OCI-M2 (cell line): ENCODE results near the gene SEMA5A.

Experiments used
- DNase-seq: peaks from one replicate; lab custom pipeline; 2025; ENCODE audit not compliant: unreplicated experiment; lab: John Stamatoyannopoulos, UW

Gene SEMA5A

DNA sequence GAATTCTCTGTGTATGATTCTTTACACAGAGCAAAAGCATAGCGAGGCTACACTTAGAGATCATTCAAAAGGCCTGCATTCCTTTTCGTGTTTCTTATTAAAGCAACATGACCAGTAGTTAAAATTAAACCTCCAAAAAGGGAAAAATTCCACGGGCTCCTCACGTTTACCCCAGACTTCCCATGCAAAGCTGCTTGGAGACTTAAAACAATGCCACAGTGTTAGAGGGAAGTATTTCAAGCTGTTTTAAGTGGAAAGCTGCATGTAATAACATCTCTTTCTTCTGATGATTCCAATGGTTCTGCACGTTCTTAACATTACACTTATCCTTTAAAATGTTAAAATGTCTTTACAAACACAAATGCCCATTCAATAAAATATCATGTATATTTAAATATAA is 405.2 kb downstream of the SEMA5A start:
- DNase-seq, result no peak

DNA sequence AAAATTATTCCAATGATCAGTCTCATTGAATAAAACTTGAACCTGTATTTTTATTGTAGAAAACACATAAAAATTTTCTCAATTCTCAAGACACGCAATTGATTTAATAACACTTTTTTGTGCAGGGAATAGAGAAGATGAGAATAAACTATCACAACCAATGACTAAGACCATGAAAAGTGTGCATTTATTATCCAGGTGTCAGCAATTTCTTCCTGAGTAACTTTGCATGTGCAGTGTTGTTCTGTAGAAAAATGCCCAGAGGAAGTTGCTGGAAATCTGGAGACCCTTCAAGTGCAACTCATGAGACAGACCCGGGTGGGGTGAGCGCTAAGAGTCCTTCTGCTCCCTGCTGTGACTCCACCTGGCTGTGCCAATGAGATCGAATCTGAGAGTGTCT is 405.7 kb downstream of the SEMA5A start:
- no peak for DNase-seq

- DNase-seq, result no peak
These were observed 406.5 kb downstream of the SEMA5A start for GRCh38 chr5:9139344-9139743.

GRCh38 chr5:9128136-9128535 is 417.7 kb downstream of the SEMA5A start:
- DNase-seq, result no peak

DNA sequence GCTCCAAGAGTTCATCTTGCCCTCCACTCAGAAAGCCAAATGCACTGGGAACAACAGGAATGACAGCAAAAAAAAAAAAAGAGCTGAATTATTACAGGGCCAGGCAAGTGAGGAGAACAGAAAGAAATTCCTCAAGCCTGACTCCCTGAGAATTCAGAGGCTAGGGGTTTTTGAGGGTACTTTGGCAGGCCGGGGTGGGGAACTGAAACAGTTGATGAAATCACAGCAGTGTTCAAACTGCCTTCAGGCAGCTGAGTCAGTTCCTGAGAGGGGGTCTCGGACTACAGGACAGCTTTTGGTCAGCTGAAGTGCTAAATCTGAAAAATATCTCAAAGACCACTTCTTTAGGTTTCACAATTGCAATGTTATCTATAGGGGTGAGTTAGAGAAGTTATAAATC is 419.4 kb downstream of the SEMA5A start:
- DNase-seq, result no peak

- no peak for DNase-seq
These were observed 420.0 kb downstream of the SEMA5A start for GRCh38 chr5:9125852-9126251.

GRCh38 chr5:9124838-9125237 is 421.0 kb downstream of the SEMA5A start:
- DNase-seq, result no peak

- no peak for DNase-seq
These were observed 421.8 kb downstream of the SEMA5A start for GRCh38 chr5:9124071-9124470.

- no peak for DNase-seq
These were observed 423.3 kb downstream of the SEMA5A start for GRCh38 chr5:9122528-9122927.

DNA sequence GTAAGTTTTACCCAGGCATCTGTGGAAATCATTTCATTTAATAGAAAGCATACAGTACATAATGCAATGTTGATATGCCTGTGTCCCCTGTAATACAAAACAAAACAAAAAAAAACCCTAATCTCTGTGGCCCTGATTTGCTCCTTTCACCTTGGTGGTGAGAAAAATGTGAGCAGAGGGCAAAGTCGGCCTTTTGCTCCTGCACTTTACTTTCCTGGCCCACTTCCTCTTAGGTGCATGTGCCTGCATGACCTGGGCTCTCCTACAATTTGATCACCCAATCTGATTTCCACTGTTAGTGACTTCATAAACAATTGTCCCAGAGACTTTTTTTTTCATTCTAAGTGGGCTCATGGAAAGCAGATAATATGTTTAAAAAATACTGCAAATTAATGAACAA is 424.3 kb downstream of the SEMA5A start:
- no peak for DNase-seq

DNA sequence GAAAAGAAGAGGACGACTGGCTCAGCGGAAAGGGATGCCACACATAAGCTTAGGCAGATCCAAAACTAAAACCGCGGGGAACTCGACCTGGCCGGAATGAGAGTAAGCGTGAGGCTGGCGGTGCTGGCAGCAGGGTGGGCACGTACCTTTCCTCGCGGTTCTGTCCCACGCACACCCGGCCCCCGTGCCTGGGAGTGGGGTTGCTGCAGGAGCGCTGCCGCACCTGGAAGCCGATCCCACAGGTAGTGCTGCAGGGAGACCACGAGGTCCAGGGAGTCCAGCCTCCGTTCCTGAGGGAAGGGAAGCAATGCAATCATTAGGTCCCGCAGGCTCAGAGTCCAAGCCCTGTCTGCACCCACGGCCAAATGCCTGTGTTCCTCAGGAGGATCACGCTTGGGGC is 427.0 kb downstream of the SEMA5A start:
- DNase-seq, result no peak

- no peak for DNase-seq
These were observed 430.8 kb downstream of the SEMA5A start for GRCh38 chr5:9115093-9115492.

GRCh38 chr5:9112520-9113291 is 433.2 kb downstream of the SEMA5A start:
- DNase-seq, result no peak

GRCh38 chr5:9108162-9108561 is 437.7 kb downstream of the SEMA5A start:
- no peak for DNase-seq

DNA sequence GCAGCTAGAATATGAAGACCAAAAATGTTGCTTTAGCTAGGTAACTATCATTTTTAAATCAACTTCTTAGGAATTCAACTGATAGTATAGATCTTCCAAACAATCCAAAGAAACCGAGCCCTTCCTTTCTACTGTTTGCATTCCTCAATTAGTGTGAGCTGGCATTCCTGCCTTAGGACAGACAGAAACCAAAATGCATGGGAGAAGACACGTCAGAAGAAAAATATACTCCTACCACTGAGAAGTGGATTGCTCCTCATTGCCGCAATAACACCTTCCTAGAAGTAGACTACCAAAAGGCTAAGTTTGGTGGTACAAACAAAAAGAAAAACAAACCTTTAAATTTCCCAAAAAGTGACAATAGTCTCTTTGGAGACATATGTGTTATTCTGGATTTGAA is 440.0 kb downstream of the SEMA5A start:
- DNase-seq, result no peak

DNA sequence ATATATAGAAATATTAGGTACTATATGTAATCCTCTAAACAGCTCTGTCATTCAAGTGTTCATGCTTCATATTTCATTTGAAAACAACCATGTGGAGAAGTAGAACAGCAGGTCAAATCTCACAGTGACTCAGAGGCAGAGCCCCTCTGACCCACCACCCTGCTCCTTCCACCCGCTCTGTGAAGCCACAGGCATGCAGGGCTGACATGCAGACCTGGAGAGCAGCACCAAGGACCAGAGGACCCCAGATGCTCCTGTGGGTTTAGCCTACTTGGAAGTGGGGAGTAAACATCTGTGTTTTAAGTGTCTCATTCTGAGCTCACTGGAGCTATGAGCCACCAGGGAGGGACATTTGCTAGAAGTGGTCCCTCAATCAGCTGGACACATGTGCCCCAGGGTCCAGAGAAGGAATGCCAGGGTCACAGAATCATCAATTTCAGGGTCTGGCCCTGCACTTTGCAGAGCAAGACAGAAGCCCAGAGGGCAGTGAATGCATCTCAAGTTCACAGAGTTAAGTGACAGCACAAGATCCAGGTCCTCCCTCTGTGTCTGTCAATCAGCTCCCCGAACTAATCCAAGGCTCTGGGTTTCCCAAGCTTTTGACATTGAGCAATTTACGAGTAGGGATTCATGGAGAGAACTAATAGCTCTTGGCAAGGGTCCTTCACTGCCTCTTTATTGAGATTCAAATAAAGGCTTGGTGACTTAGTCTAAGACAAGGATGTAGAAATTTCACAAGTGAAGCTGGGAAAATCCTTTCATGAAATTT is 441.1 kb downstream of the SEMA5A start:
- DNase-seq, result no peak

DNA sequence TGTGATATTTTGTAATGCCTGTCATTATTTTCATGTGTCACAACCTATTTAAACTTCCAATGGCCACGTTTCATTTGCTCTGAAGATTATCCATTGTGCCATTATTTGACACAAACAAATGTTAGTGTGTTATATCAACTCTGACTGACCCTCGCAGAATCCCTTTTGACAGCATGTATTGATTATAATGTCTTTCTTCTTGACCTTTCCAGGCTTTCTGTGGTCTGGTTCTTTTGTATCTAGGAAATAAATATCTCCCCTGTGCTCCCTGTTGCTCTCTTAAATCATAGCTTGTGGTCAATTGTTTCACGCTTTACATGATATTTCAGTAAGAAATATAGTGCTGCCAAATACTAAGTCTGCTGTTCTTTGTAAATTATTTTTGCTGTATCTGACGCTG is 442.6 kb downstream of the SEMA5A start:
- no peak for DNase-seq

GRCh38 chr5:9099689-9100088 is 446.2 kb downstream of the SEMA5A start:
- DNase-seq, result no peak

DNA sequence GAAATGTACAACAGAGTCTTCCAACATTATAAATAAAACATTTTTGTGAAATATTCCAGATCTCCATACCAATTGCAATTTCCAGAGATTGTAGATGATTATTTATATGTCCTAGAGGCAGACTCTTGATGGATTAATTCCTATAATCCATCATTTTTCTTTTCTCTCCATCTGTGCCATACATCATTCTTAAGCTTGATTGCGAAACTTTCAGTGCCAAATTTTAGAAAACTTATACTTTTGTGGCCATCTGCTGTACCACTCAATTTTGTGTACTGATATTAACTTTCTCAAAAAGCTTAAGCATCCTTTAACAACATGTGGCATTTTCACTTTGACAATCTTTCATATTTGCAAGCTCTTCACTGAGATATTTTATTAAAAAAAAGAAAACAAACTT is 446.9 kb downstream of the SEMA5A start:
- no peak for DNase-seq

- no peak for DNase-seq
These were observed 451.3 kb downstream of the SEMA5A start for GRCh38 chr5:9094582-9094981.

- DNase-seq, result no peak
These were observed 453.8 kb downstream of the SEMA5A start for GRCh38 chr5:9091896-9092662.
